HepG2 (cell line): ENCODE data around the gene ADAMTSL4. TPM values are rescaled to one million over a fixed set of nuclear protein-coding genes. Genes with fewer than 3 reads are reported as not detected.
A peak's percentile ranks its signal among the peaks of the same experiment; 100 is the strongest.

Experiments
- ATAC-seq: fragments of 200-7000 bp; cut with Tn5 transposase; 3 replicates; pipeline ENCODE4 v1.9.1; 2020; ENCODE audit warnings: mild to moderate bottlenecking, moderate library complexity
- BruUV-seq: library from RNA; stranded (reverse); fragments of 400-500 nt; replicated peaks from 2 replicates; lab custom pipeline; 2021; lab: Mats Ljungman, UMichigan
- CTCF ChIA-PET: fragments of 300-600 bp; formaldehyde crosslinking; extraction: SDS; loops from one replicate; lab custom pipeline; 2021; ENCODE audit warnings: low total read pairs, inconsistent platforms, low intra/inter-chr PET ratio; lab: Yijun Ruan, JAX
- POLR2A ChIA-PET: fragments of 350-600 bp; sonication (Branson Sonifier 250); formaldehyde crosslinking; loops from one replicate; lab custom pipeline; 2020; ENCODE audit warnings: antibody characterized with exemption, inconsistent platforms; lab: Yijun Ruan, JAX
- DNase-seq: peaks from one replicate; pipeline ENCODE4 v3.0.0-alpha.2; 2015; ENCODE audit warnings: low spot score
- FAIRE-seq: peaks from 3 replicates; lab custom pipeline; 2011; peaks lifted over from hg19 to GRCh38; lab: Jason Lieb, UNC
- H2AFZ ChIP-seq: one replicate; pipeline ENCODE4 v1.6.1; 2011; ENCODE audit warnings: low read length, inconsistent platforms
- H3K27ac ChIP-seq: fragments of 300-600 bp; 3 replicates; pipeline ENCODE4 v1.8.0; 2011; ENCODE audit warnings: mixed run types, mild to moderate bottlenecking, mixed read lengths, low read length, inconsistent platforms; ENCODE audit not compliant: insufficient read depth; ENCODE audit errors: extremely low read length
- H3K27me3 ChIP-seq, 2 experiments: fragments of 200-600 bp in 1 of 2; 2 replicates in 1 of 2; 3 replicates in 1 of 2; pipeline versions ENCODE4 v1.6.0 to v1.8.0; 2011; ENCODE audit warnings: low read length in 2 of 2, mild to moderate bottlenecking in 2 of 2, moderate library complexity in 2 of 2, inconsistent platforms in 1 of 2; ENCODE audit not compliant: insufficient read depth in 2 of 2, control insufficient read depth in 1 of 2
- H3K36me3 ChIP-seq, 2 experiments: fragments of 200-600 bp in 1 of 2; replicated peaks in 1 of 2; 2 replicates in 1 of 2; 3 replicates in 1 of 2; pipeline versions ENCODE4 v1.5.1 to v1.8.0; 2011; ENCODE audit warnings: low read length in 2 of 2, inconsistent platforms in 1 of 2; ENCODE audit not compliant: insufficient read depth in 2 of 2, control insufficient read depth in 1 of 2
- H3K4me1 ChIP-seq: 2 replicates; pipeline ENCODE4 v1.5.1; 2012; ENCODE audit warnings: low read length, inconsistent platforms; ENCODE audit not compliant: insufficient read depth
- H3K4me2 ChIP-seq: 2 replicates; pipeline ENCODE4 v1.6.0; 2011; ENCODE audit warnings: low read depth, low read length, inconsistent platforms
- H3K4me3 ChIP-seq, 3 experiments: fragments of 200-600 bp in 1 of 3; sonication (generic), shearing (Covaris generic) in 1 of 3; replicated peaks in 1 of 3; 2 replicates each; pipeline ENCODE4 v1.5.1; 2011 to 2016; ENCODE audit warnings: low read length in 3 of 3, inconsistent platforms in 2 of 3, low read depth in 2 of 3, mild to moderate bottlenecking in 2 of 3, control low read depth in 1 of 3, mixed read lengths in 1 of 3; ENCODE audit not compliant: insufficient read depth in 1 of 3
- H3K79me2 ChIP-seq: one replicate; pipeline ENCODE4 v1.6.1; 2011; ENCODE audit warnings: low read length, inconsistent platforms; ENCODE audit not compliant: insufficient read depth
- H3K9ac ChIP-seq: 2 replicates; pipeline ENCODE4 v1.6.0; 2011; ENCODE audit warnings: mild to moderate bottlenecking, low read depth, low read length, inconsistent platforms; ENCODE audit not compliant: insufficient read depth
- H3K9me3 ChIP-seq: 2 replicates; pipeline ENCODE4 v1.5.1; 2012; ENCODE audit warnings: mild to moderate bottlenecking, low read length
- H4K20me1 ChIP-seq: 2 replicates; pipeline ENCODE4 v1.6.0; 2011; ENCODE audit warnings: inconsistent platforms, mild to moderate bottlenecking, low read length, moderate library complexity; ENCODE audit not compliant: insufficient read depth
- BCL6 ChIP-seq: IDR thresholded peaks from 2 replicates; pipeline ENCODE4 v1.6.1; 2016; ENCODE audit warnings: missing genetic modification reagents, missing compliant biosample characterization
- GMEB1 ChIP-seq: sonication (generic); formaldehyde crosslinking; IDR thresholded peaks from 2 replicates; pipeline ENCODE4 v1.5.1; 2020; ENCODE audit warnings: missing genetic modification reagents, mild to moderate bottlenecking, borderline replicate concordance
- HNF1B ChIP-seq: sonication (generic); formaldehyde crosslinking; IDR thresholded peaks from 2 replicates; pipeline ENCODE4 v1.5.1; 2020; ENCODE audit warnings: mild to moderate bottlenecking, moderate library complexity, missing genetic modification reagents
- HNRNPLL ChIP-seq: fragments of 200-400 bp; formaldehyde crosslinking; IDR thresholded peaks from 2 replicates; pipeline ENCODE4 v1.6.1; 2017; ENCODE audit warnings: mild to moderate bottlenecking, low read depth, low read length; ENCODE audit not compliant: poor library complexity, severe bottlenecking
- PAX8 ChIP-seq: sonication (generic); formaldehyde crosslinking; IDR thresholded peaks from 2 replicates; pipeline ENCODE4 v1.8.0; 2022; ENCODE audit warnings: mild to moderate bottlenecking, missing genetic modification reagents, borderline replicate concordance
- PCBP2 ChIP-seq: fragments of 200-400 bp; formaldehyde crosslinking; optimal IDR thresholded peaks from 2 replicates; pipeline ENCODE3; 2018; ENCODE audit warnings: low read length, low read depth; ENCODE audit not compliant: poor library complexity, severe bottlenecking
- RBM22 ChIP-seq: fragments of 200-400 bp; formaldehyde crosslinking; optimal IDR thresholded peaks from 2 replicates; pipeline ENCODE3; 2017; ENCODE audit warnings: mild to moderate bottlenecking, low read length, moderate library complexity
- RFX3 ChIP-seq: IDR thresholded peaks from 2 replicates; pipeline ENCODE4 v1.6.1; 2016; ENCODE audit warnings: missing biosample characterization, missing genetic modification reagents
- SMYD3 ChIP-seq: sonication (generic); formaldehyde crosslinking; IDR thresholded peaks from 2 replicates; pipeline ENCODE4 v1.8.1; 2023; ENCODE audit warnings: mild to moderate bottlenecking, missing genetic modification reagents
- SOX6 ChIP-seq, 2 experiments: fragments of 450-650 bp in 1 of 2; sonication (generic) in 1 of 2; formaldehyde crosslinking in 1 of 2; IDR thresholded peaks; 2 replicates each; pipeline versions ENCODE4 v1.4.0 to v1.6.1; 2017 to 2020; ENCODE audit warnings: antibody characterized with exemption in 1 of 2, mild to moderate bottlenecking in 1 of 2, missing genetic modification reagents in 1 of 2
- ZNF7 ChIP-seq: IDR thresholded peaks from 2 replicates; pipeline ENCODE4 v1.6.1; 2016; ENCODE audit warnings: missing biosample characterization, missing genetic modification reagents
- WGBS: methylation state at CpG from one replicate; pipeline ENCODE4 v1.1.6; 2017; ENCODE audit warnings: low lambda C conversion rate; 5-methylcytosine and 5-hydroxymethylcytosine counted together
- in situ Hi-C: cut with HindIII; loops from 2 replicates; pipeline ENCODE4 v1.10.0; 2017; ENCODE audit warnings: low pct_unique_long_range_greater_than_20kb; ENCODE audit not compliant: extremely low pct_ligation_motif_present
- intact Hi-C: fragments of 100-400 bp; cut with micrococcal nuclease; formaldehyde crosslinking; loops from one replicate; pipeline ENCODE4 v1.10.0; 2022; ENCODE audit not compliant: unreplicated experiment
- polyA plus RNA-seq, 8 experiments: library from polyadenylated mRNA; depleted of rRNA in 3 of 8; stranded (reverse) in 7 of 8; unstranded in 1 of 8; fragments of >200 nt; fragmentation: Illumina TruSeq in 4 of 8; extraction: Trizol in 4 of 8; gene quantifications; 2 replicates each; pipeline versions ENCODE4 v1.2.1 to v1.2.3, GENCODE V29; 2011 to 2016; ENCODE audit warnings: low read depth in 4 of 8, missing spikeins in 1 of 8, mixed read lengths in 1 of 8; ENCODE audit not compliant: insufficient read depth in 1 of 8
- total RNA-seq, 5 experiments: library from RNA; depleted of rRNA; stranded (reverse); fragments of >200 nt; fragmentation: Illumina TruSeq; extraction: Trizol; gene quantifications; 2 replicates each; pipeline ENCODE4 v1.2.3, GENCODE V29; 2016; ENCODE audit warnings: low read depth in 1 of 5
- TF ChIP-seq, protein P1 (sequence below): sonication (generic); IDR thresholded peaks from 2 replicates; pipeline ENCODE4 v1.6.1; 2016; ENCODE audit warnings: low read depth, borderline replicate concordance
- TF ChIP-seq, protein P2 (sequence below): IDR thresholded peaks from 2 replicates; pipeline ENCODE4 v1.6.1; 2018; ENCODE audit warnings: missing genetic modification reagents
- TF ChIP-seq, protein P3 (sequence below): sonication (generic); formaldehyde crosslinking; IDR thresholded peaks from 2 replicates; pipeline ENCODE4 v1.4.0; 2020; ENCODE audit warnings: missing genetic modification reagents

The ADAMTSL4 gene
- total and polyA plus RNA-seq, 2 of the 13 experiments (the other 11 are each of a cell fraction or from before 2014, with no cell fraction given): 3.9 to 16.4 TPM

DNA sequence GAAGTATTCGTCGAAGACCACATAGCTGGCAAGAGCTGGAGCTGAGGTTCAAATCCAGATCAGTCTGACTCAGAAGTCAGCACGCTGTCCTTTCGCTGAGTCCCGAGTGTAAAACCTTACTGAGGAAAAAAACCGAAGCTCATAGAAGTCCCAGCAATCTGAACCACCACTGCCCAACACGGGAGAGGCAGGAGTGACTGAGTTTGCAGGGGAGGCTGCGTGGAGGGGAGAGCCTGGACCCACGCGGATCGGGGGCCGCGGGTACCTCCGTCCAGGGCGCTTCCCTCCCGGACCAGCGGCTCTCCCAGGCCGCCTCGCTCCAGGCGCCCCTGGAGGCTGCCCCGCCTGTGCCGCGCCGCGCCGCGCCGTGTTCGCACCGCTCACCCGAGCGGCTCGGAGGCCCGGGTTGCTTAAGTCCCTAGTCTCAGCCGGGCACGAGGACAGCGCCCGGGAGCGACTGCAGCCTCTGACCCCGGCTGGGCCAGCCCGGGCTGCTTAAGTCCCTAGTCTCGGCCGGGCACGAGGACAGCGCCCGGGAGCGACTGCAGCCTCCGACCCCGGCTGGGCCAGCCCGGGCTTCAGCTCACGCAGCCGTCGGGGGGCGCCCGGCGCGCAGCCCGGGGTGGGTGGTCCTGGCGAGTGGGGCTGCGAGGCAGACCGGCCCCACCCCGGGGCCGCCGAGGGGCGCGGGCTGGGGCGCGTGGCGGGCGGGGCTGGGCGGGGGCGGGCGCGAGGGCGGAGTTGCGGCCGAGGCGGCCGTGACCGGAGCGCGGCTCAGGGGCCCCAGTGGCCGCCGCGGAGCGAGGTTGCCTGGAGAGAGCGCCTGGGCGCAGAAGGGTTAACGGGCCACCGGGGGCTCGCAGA, at the start of gene ADAMTSL4 (continued):
- no peak for TF ChIP-seq RBM22
- TF ChIP-seq HNRNPLL: peak; percentile 86

GRCh38 chr1:150505431-150505830, 43.8 kb upstream of the ADAMTSL4 start:
- Histone ChIP-seq H3K27me3 (no peaks in the 10 kb centered on the region), H3K9ac (no peak overlapping the region), H3K4me3 (no peak overlapping the region), H3K27ac (no peak overlapping the region), H3K4me1 (peaks cover 9% of the 10 kb centered on the region; the same call in 1 of the 2 replicates), H3K4me2 (no peak overlapping the region), H2AFZ (no peak overlapping the region), H3K36me3 (peaks cover 25 to 49% of the 10 kb centered on the region in 2 experiments; a peak in 4 of 5 replicates), H4K20me1 (no peaks in the 10 kb centered on the region), H3K79me2 (no peaks in the 10 kb centered on the region), H3K9me3 (no peaks in the 10 kb centered on the region)
- DNase-seq (no peak), FAIRE-seq (no peak), ATAC-seq (no peak)
- WGBS: 84% methylated on average over 6 of the region's 6 CpGs
- in situ Hi-C loops (no loop called here), intact Hi-C loops (no loop called here)
- POLR2A ChIA-PET: no interaction called here
- no TSS peak for BruUV-seq
- CTCF ChIA-PET: no interaction called here
- TF ChIP-seq PAX8 (CRISPR knock-in tag): no peak
- no peak for TF ChIP-seq PCBP2
- no peak for TF ChIP-seq ZNF7 (CRISPR knock-in tag)
- no peak for TF ChIP-seq RFX3 (CRISPR knock-in tag)
- TF ChIP-seq SMYD3 (CRISPR knock-in tag): no peak
- TF ChIP-seq GMEB1: no peak
- TF ChIP-seq HNRNPLL: no peak
- TF ChIP-seq, protein P1, sequence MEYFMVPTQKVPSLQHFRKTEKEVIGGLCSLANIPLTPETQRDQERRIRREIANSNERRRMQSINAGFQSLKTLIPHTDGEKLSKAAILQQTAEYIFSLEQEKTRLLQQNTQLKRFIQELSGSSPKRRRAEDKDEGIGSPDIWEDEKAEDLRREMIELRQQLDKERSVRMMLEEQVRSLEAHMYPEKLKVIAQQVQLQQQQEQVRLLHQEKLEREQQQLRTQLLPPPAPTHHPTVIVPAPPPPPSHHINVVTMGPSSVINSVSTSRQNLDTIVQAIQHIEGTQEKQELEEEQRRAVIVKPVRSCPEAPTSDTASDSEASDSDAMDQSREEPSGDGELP: no peak
- TF ChIP-seq, protein P2, sequence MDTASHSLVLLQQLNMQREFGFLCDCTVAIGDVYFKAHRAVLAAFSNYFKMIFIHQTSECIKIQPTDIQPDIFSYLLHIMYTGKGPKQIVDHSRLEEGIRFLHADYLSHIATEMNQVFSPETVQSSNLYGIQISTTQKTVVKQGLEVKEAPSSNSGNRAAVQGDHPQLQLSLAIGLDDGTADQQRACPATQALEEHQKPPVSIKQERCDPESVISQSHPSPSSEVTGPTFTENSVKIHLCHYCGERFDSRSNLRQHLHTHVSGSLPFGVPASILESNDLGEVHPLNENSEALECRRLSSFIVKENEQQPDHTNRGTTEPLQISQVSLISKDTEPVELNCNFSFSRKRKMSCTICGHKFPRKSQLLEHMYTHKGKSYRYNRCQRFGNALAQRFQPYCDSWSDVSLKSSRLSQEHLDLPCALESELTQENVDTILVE (CRISPR knock-in tag): no peak
- TF ChIP-seq, protein P3, sequence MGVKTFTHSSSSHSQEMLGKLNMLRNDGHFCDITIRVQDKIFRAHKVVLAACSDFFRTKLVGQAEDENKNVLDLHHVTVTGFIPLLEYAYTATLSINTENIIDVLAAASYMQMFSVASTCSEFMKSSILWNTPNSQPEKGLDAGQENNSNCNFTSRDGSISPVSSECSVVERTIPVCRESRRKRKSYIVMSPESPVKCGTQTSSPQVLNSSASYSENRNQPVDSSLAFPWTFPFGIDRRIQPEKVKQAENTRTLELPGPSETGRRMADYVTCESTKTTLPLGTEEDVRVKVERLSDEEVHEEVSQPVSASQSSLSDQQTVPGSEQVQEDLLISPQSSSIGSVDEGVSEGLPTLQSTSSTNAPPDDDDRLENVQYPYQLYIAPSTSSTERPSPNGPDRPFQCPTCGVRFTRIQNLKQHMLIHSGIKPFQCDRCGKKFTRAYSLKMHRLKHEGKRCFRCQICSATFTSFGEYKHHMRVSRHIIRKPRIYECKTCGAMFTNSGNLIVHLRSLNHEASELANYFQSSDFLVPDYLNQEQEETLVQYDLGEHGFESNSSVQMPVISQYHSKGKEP (CRISPR knock-in tag): no peak
- TF ChIP-seq BCL6 (CRISPR knock-in tag): no peak
- TF ChIP-seq SOX6 (IDR thresholded peaks at IDR 0.05): no peak
- TF ChIP-seq SOX6 (CRISPR knock-in tag; IDR thresholded peaks at IDR 0.05): no peak
- TF ChIP-seq HNF1B (CRISPR knock-in tag): no peak
